KOPT-K1 (cell line): ENCODE data around the gene FZD7.

Source experiments
- H3K27ac ChIP-seq: fragments of 200-600 bp; sonication (generic); 2 replicates; pipeline ENCODE4 v1.5.1; 2016; ENCODE audit warnings: antibody characterized with exemption, mild to moderate bottlenecking, low read depth, low read length; ENCODE audit not compliant: poor library complexity, severe bottlenecking
- H3K36me3 ChIP-seq: fragments of 200-600 bp; sonication (generic); 2 replicates; pipeline ENCODE4 v1.5.1; 2017; ENCODE audit warnings: antibody characterized with exemption, mild to moderate bottlenecking, low read length, moderate library complexity; ENCODE audit not compliant: insufficient read depth
- H3K9me3 ChIP-seq: fragments of 200-600 bp; sonication (generic); 2 replicates; pipeline ENCODE4 v1.5.1; 2017; ENCODE audit warnings: antibody characterized with exemption, low read length, mild to moderate bottlenecking; ENCODE audit not compliant: insufficient read depth, poor library complexity, severe bottlenecking

Gene FZD7

DNA sequence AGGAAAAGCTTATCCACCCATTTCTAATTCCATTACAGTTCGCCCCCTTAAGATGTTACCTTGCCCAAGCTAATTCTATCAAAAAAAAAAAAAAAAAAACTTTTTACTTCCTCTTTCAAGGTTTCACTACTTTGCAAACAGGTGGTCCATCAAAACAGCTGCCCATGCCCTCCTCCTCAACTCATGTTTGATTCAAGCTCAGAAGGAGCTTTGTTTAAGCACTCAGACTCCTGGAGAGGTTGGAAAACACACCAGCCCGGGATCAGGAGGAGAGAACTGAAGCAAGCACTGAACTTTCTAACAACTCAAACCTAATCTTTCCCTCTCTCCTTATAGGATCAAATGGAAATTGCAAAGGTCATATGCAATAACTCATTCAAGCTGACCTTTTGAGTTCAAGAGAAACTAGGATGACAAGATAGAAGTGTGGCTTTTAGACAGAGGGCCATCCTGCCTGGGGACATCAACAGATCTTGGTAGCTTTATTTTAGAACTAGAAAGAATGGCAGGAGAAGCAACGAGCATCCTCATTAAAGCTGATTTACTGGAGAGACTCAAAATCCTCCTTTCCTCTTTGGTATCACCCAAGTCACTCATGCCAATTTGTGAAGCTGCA is 28.3 kb upstream of the FZD7 start:
- H3K27ac ChIP-seq: no peak overlapping the region
- no peaks in the 10 kb centered on the region for H3K36me3 ChIP-seq
- H3K9me3 ChIP-seq: no peaks in the 10 kb centered on the region

DNA sequence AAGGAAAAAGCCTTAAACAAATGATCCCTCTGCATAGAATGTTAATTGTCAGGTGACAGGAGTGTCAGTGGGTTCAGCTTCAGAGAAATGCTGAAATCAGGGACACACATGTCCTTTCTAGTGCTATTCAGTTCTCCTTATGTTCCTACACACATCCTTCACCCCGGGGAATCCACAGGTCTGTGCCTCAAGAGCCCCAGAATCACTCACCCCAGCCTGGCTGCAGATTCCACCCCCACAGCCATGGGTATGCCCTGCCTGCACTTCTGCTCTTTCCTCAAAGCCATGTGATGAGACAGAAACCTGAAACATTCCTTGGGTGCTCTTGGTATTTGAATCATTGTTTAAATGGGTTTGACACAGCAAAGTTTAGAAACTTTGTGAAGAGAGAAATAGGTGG is 27.4 kb upstream of the FZD7 start:
- Histone ChIP-seq H3K36me3 (no peaks in the 10 kb centered on the region), H3K9me3 (no peaks in the 10 kb centered on the region), H3K27ac (no peak overlapping the region)

DNA sequence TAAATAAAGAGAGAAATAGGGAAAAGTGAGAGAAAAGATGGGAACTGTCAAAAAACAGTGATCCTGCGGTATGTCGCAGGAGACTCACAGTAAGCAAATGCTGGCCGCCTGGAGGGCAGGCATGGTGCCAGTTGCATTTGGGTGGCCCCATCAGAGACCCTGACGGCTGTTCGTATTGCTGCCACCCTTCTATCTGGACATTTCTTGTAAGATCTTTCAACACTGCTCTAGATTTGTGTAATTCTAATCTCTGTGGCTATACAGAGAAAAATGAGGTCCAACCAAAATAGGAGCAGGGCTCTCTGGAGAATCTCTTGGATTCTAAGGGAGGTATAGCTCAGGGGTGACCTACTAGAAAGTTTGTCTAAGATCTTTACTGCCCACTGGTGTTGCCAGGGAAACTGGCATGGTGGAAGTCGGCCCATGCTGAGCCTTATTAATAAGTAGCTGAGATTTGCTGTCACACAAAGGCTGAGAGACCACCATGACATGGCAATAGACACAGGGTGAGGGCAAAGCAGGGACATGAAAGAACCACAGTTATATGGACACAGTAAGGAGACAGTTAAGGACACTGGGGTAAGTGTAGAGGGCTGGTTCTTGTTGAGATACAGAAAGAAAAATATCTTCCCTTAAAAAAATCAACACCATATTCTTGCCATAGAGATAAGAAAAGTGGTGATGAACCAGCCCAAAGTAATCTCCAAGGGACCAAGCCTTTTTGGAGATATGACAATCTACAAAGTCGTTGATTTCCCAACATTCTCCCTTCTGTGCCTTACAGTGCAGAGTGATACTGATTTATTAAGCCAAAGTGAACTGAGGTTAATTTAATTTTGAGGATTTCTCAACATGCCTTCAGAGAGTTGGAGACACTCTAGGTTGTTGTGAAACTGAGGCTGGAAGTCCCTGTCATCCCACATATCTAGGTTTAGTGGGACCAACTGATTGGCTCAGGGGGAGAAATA is 26.4 kb upstream of the FZD7 start:
- Histone ChIP-seq H3K27ac (no peak overlapping the region), H3K9me3 (no peaks in the 10 kb centered on the region)

DNA sequence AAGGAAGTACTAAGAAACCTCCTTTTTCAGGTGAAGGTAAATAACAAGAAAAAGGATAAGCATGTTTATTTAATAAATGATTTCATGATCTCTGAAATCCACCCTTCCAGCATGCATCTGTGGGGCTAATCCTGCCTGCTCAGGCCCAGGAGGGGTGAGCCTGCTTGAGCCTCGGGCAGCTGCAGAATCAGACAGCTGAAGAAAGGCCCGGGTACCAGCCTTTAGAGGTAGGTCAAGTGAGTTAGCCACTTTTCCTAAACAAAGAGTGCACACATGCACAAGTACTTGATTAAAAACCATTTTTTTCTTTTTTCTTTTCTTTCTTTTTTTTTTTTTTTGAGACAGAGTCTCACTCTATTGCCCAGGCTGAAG is 25.7 kb upstream of the FZD7 start:
- Histone ChIP-seq H3K36me3 (no peaks in the 10 kb centered on the region), H3K27ac (no peak overlapping the region), H3K9me3 (no peaks in the 10 kb centered on the region)

More for the DNA sequence above, 26.4 kb upstream of the FZD7 start:
- H3K36me3 ChIP-seq: no peaks in the 10 kb centered on the region

DNA sequence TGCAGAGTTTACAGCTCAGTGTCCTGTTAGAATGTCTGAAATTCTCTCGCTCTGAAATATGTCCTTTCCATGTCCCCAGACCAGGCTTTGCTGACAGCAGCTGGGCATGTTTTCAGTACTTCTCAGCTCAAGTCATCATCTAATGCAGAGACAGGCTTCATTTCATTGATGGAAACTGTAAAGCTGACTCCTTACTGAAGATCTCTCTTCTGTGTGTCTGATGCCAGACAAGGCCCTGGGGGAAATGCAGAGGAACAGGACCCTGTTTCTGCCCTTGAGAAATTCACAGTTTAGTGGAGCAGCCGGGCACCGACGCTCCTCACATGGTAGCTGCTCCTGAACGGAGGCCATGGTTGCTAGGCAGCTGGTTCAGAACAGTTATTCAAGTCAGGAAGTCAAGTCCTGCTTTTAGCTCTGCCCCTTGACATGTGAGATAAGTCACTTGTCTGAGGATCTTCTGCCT is 24.6 kb upstream of the FZD7 start:
- Histone ChIP-seq H3K9me3 (no peaks in the 10 kb centered on the region), H3K36me3 (no peaks in the 10 kb centered on the region), H3K27ac (no peak overlapping the region)

DNA sequence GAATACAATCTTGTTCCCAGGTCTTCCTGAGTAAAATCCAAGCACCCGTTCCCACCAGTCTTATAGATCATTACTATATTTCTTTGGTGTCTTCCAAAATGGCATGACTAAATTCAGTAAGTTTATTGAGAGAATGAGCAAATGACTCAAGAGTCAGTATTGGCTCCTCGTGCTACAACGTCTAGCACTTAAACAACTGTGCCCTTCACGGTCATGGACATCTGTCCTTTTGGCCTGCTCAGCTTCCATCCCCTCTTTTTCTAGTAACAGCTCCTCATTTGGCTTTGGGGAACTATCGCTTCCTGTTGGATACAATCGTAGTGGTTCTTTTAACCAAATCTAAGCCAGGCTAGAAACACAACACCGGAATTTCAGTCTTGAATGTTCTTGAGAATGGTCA is 24.1 kb upstream of the FZD7 start:
- Histone ChIP-seq H3K9me3 (no peaks in the 10 kb centered on the region), H3K36me3 (no peaks in the 10 kb centered on the region), H3K27ac (no peak overlapping the region)

DNA sequence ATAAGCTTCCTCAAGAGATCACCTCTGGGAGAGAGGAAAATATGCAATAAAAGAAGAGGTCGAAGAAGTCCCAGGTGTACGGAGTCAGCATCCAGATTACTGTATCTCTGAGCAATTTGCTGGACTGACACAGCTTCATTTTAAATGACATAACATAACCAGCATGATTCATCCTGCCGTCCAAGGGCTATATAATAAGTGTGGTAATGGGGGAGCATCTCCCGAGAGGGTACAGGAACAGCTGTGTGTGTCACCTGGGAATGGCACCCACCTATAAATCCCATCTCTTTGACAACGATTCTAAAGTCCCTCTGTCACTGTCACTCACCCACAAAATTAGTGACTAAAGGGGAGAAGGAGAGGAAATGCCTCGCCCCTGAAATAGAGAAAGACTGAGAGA is 19.3 kb upstream of the FZD7 start:
- Histone ChIP-seq H3K36me3 (no peaks in the 10 kb centered on the region), H3K27ac (no peak overlapping the region), H3K9me3 (peaks cover 4% of the 10 kb centered on the region)

DNA sequence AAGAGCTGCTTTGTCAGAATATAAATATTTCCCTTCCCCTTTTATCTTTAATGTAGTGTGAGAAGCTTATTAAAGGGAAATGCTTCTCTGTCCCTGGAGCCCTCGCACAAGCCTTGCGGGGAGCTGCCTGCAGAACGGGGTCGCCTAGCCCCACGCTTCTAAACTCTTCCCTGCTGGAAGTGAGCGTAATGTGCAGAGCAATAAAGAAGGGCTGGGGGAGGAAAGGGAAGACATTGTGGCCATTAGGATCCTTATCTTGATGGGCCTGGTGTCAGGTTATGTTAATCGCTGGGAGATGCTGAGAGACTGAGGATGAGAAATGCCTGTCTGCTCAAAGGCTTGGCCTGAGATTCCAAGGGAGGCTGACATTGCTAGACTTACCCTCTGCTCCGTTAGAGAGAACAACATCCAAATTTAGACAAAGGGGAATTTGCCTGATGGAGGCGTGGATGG is 18.9 kb upstream of the FZD7 start:
- Histone ChIP-seq H3K27ac (no peak overlapping the region), H3K9me3 (peaks cover 4% of the 10 kb centered on the region), H3K36me3 (no peaks in the 10 kb centered on the region)

DNA sequence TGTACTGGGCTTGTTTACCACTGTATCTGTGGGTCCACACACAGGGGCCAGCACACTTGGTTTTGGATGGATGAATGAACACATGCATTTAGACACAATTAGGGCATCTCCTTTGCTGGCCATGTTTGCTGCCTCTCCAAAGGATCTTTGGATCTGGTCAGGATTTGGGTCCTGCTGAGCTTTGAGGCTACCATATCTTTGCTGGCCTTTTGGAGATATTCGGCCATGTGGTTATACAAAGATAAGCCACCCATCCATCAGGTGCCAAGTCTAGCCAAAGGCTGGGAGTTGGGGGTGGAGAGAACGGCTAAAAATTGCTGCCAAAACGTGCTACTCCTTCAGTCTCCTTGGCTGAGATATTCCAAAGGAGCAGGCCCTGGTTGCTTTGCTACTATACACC is 18.2 kb upstream of the FZD7 start:
- H3K27ac ChIP-seq: no peak overlapping the region

DNA sequence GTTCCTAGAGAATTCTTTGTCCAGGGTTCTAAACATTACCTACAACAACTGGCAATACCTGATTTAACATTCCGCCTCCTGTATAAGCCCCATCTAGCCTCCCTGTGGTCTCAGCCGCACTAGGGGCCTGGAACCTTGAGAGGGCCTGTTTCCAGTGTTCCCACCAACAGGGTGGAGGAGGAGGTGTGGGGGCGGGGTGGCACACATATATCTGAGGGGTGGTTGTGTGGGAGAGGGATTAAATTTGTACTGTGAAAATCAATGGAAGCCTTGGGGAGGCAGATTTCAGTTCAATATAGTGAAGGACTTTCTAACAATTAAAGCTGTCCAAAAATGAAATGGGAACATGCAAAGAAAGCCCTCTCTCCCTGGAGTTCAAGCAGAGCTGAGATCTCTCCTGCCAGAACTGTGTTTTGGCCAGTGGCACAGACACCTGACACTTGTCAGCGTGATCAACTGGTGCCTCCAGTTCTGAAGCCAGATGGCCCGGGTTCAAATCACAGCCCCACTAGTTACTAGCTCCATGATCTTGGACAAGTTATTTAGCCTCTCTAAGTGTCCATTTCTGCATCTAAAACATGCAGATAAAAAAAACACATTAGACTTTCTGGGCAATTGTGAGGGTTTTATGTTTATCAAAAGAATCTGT is 17.0 kb upstream of the FZD7 start:
- no peaks in the 10 kb centered on the region for H3K36me3 ChIP-seq
- no peak overlapping the region for H3K27ac ChIP-seq
- H3K9me3 ChIP-seq: peaks cover 4% of the 10 kb centered on the region

More for the DNA sequence above, 18.2 kb upstream of the FZD7 start:
- peaks cover 4% of the 10 kb centered on the region for H3K9me3 ChIP-seq
- H3K36me3 ChIP-seq: no peaks in the 10 kb centered on the region

DNA sequence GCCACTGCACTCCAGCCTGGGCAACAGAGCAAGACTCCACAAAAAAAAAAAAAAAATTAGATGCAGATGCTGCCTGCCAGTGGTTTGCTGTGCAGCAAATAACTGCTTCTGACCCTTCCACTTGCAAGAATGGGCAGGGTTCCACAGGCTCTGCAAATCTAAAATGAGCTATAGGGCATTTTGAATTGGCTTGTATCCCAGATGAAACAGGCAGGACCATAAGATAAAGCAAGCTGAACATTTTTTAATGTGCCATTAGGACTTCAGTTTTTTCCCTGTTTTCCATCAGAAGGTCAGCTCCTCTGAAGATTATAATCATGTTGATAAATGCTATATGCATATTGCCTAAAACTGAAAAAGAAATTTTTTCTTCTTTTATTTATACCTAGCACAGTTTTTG is 15.7 kb upstream of the FZD7 start:
- no peaks in the 10 kb centered on the region for H3K36me3 ChIP-seq
- H3K9me3 ChIP-seq: peaks cover 4% of the 10 kb centered on the region
- no peak overlapping the region for H3K27ac ChIP-seq

DNA sequence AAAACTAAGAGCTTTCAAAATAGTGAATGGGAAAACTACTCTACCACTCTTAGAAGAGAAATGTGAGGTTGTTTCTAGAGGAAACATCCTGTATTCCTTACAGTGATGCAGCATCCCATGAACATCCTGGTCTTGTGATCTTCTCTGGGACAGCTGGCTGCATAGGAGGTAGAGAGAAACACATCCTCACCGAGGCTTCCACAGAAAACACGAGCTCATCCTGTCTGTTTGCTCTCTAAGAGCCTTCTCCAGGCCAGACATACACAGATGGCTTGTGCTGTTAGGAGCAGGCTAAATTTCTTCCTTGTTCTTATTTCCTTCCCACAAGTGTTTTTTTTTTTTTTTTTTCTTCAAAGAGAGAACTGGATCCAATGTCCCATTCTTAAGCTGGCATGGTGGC is 14.7 kb upstream of the FZD7 start:
- Histone ChIP-seq H3K27ac (no peak overlapping the region), H3K9me3 (peaks cover 4% of the 10 kb centered on the region), H3K36me3 (no peaks in the 10 kb centered on the region)

DNA sequence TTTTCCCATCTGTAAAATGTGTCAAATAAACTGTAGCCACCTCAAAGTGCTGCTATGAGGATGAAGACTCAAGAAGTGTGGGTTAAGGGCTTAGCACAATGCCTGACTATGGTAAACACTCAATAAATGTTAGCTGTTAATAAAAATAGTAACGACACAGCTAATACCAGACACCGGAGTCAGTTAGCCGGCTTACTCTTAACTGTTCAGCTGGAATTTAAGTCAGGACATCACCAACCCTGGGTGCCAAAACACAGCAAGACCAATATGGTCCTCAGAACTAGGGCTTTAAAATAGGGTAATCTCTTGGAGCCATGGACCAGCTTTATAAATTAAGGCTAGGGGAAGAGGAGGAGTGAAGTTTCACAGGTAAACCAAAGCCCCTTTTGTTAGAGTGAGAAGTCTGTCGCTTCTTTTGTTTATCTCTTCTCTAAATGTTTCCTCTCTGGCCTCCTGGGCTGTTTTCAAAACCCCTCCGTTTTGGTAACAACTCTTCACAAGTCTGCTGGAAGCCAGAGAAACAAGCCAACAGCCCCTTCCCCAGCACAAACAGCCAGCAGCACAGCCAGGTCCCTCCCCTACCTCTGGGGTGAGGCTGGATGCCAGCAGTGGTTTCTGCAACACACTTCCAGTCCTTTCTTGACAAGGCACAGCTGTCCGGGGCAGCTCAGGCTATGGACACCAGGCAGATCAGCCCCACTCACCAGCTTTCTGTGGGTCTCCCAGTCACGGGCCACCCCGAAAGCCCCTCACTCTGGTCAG is 13.8 kb upstream of the FZD7 start:
- H3K9me3 ChIP-seq: peaks cover 4% of the 10 kb centered on the region
- H3K36me3 ChIP-seq: no peaks in the 10 kb centered on the region
- no peak overlapping the region for H3K27ac ChIP-seq

DNA sequence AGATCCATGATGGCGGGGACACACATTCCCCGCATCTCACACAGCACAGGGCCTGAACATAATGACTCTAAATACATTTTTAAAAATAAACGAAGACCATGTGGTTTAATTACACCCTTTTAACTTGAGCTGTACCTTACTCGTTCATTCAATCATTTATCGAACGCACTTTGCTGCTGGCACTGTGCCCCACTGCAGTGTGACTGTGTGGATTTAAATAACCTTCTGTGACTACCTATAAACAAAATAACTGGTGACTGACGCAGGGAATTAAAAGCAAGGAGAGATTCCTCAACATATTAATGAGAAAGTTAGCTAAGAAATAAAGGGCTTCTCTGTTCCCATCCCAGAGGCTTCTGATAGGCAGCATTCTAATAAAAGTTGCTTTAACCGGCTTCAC is 10.9 kb upstream of the FZD7 start:
- H3K27ac ChIP-seq: no peak overlapping the region
- H3K36me3 ChIP-seq: no peaks in the 10 kb centered on the region
- no peaks in the 10 kb centered on the region for H3K9me3 ChIP-seq
